Epithelial cell of esophagus (primary cell): ENCODE data around the gene CLCNKB.

Experiments used
- DNase-seq: peaks from one replicate; pipeline ENCODE4 v3.0.0; 2010; ENCODE audit warnings: low read depth
- H3K4me3 ChIP-seq: 2 replicates; pipeline ENCODE4 v1.5.1; 2011; ENCODE audit warnings: mild to moderate bottlenecking, low read length, control low read depth
- TF ChIP-seq, protein P1 (sequence below): IDR thresholded peaks from 2 replicates; pipeline ENCODE4 v1.5.1; 2011; ENCODE audit warnings: low read depth, mild to moderate bottlenecking, low read length, control low read depth, inconsistent platforms; ENCODE audit not compliant: insufficient read depth; ENCODE audit errors: missing control alignments

The CLCNKB gene

DNA sequence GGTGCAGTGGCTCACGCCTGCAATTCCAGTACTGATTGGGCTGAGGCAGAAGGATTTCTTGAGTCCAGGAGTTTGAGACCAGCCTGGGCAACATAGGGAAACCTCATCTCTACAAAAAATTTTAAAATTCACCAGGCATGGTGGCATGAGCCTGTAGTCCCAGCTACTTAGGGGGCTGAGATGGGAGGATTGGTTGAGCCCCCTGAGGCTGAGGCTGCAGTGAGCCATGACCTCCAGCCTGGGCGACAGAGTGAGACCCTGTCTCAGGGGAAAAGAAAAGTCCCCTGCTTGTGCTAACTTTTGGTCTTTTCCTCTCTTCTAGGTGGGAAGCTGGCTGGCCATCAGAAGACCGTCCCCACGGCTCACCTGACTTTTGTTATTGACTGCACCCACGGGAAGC, 38.0 kb upstream of the CLCNKB start:
- DNase-seq, result no peak
- no peak overlapping the region for H3K4me3 ChIP-seq
- TF ChIP-seq, protein P1, sequence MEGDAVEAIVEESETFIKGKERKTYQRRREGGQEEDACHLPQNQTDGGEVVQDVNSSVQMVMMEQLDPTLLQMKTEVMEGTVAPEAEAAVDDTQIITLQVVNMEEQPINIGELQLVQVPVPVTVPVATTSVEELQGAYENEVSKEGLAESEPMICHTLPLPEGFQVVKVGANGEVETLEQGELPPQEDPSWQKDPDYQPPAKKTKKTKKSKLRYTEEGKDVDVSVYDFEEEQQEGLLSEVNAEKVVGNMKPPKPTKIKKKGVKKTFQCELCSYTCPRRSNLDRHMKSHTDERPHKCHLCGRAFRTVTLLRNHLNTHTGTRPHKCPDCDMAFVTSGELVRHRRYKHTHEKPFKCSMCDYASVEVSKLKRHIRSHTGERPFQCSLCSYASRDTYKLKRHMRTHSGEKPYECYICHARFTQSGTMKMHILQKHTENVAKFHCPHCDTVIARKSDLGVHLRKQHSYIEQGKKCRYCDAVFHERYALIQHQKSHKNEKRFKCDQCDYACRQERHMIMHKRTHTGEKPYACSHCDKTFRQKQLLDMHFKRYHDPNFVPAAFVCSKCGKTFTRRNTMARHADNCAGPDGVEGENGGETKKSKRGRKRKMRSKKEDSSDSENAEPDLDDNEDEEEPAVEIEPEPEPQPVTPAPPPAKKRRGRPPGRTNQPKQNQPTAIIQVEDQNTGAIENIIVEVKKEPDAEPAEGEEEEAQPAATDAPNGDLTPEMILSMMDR, result no peak

DNA sequence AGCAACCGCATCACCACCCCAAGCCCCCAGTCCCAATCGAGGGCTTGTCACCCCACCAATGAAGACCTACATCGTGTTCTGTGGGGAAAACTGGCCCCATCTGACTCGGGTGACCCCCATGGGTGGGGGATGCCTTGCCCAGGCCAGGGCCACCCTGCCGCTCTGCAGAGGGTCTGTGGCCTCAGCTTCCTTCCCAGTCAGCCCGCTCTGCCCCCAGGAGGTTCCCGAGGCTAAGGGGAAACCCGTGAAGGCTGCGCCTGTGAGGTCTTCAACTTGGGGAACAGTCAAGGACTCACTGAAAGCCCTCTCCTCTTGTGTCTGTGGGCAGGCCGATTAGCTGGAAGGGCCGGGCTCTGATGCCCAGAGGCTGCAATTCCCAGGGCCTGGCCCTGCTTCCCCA, 37.6 kb upstream of the CLCNKB start:
- no peak for DNase-seq
- H3K4me3 ChIP-seq, result no peak overlapping the region
- TF ChIP-seq, protein P1, result no peak

GRCh38 chr1:16006552-16007485, 36.8 kb upstream of the CLCNKB start:
- H3K4me3 ChIP-seq, result no peak overlapping the region
- TF ChIP-seq, protein P1, result peak; percentile 41
- DNase-seq, result peak; percentile 86

- H3K4me3 ChIP-seq, result no peak overlapping the region
- TF ChIP-seq, protein P1, result no peak
- peak; percentile 26 for DNase-seq
These were observed 35.8 kb upstream of the CLCNKB start for GRCh38 chr1:16007671-16008341.

- no peak overlapping the region for H3K4me3 ChIP-seq
- DNase-seq, result peak; percentile 71
- TF ChIP-seq, protein P1, result peak; percentile 99
These were observed 34.5 kb upstream of the CLCNKB start for GRCh38 chr1:16009030-16009460.

DNA sequence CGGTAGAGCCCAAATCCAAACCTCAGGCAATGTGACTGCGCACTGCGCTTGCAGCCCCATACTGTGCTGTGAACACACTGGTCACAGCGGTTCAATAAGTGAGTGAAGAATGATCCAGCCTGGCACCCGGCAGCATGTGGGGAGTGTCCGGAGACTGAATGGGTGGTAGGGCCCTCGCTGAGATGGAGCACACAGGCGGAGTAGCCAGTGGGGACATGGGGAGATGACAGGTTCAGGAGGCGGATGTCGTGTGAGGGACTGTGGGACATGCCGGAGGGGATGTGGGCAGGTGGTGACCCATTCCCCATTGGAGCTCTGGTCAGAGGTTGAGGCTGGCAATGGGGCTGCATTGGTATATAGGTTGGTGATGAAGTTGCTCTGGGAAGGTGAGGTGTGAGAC, 33.9 kb upstream of the CLCNKB start:
- no peak for DNase-seq
- TF ChIP-seq, protein P1, result no peak
- H3K4me3 ChIP-seq, result no peak overlapping the region
